Brain microvascular endothelial cell (primary cell): ENCODE data around the gene HPN.

Experiments
- DNase-seq: peaks from one replicate; pipeline ENCODE4 v3.0.0-alpha.2; 2020
- H3K27ac ChIP-seq: fragments of 250-450 bp; sonication (Bioruptor Pico); 2 replicates; pipeline ENCODE4 v1.5.1; 2020; ENCODE audit warnings: mild to moderate bottlenecking, moderate library complexity
- H3K27me3 ChIP-seq: fragments of 250-450 bp; sonication (Bioruptor Pico); replicated peaks from 2 replicates; pipeline ENCODE4 v1.5.1; 2020; ENCODE audit warnings: mild to moderate bottlenecking
- H3K36me3 ChIP-seq: fragments of 250-450 bp; sonication (Bioruptor Pico); replicated peaks from 2 replicates; pipeline ENCODE4 v1.5.1; 2020; ENCODE audit warnings: mild to moderate bottlenecking
- H3K4me3 ChIP-seq: 2 replicates; pipeline ENCODE4 v1.5.1; 2011; ENCODE audit warnings: low read depth, mild to moderate bottlenecking, control low read depth, low read length, moderate library complexity
- CTCF ChIP-seq: IDR thresholded peaks from 2 replicates; pipeline ENCODE4 v1.5.1; 2011; ENCODE audit warnings: low read depth, mild to moderate bottlenecking, moderate library complexity, low read length, control low read depth, inconsistent platforms; ENCODE audit errors: missing control alignments
- in situ Hi-C: cut with HindIII; loops from 2 replicates; pipeline ENCODE4 v1.10.0; 2017; ENCODE audit warnings: low sequenced_read_pairs, low pct_ligation_motif_present

The HPN gene

GRCh38 chr19:35034588-35035382 is 6.7 kb upstream of the HPN start:
- in situ Hi-C loops: no loop called here
- TF ChIP-seq CTCF: no peak

GRCh38 chr19:35037716-35038622 is 3.6 kb upstream of the HPN start:
- in situ Hi-C loops: no loop called here
- Histone ChIP-seq H3K27me3 (no peaks in the 10 kb centered on the region), H3K4me3 (no peak overlapping the region), H3K27ac (no peak overlapping the region), H3K36me3 (no peaks in the 10 kb centered on the region)
- TF ChIP-seq CTCF: no peak
- DNase-seq: no peak

More at GRCh38 chr19:35034588-35035382, 6.7 kb upstream of the HPN start:
- Histone ChIP-seq H3K27me3 (no peaks in the 10 kb centered on the region), H3K4me3 (no peak overlapping the region), H3K36me3 (no peaks in the 10 kb centered on the region), H3K27ac (no peak overlapping the region)
- no peak for DNase-seq

- H3K27ac ChIP-seq: no peak overlapping the region
- TF ChIP-seq CTCF: no peak
- in situ Hi-C loops: no loop called here
- H3K36me3 ChIP-seq: no peaks in the 10 kb centered on the region
- no peak for DNase-seq
- H3K27me3 ChIP-seq: no peaks in the 10 kb centered on the region
- no peak overlapping the region for H3K4me3 ChIP-seq
Measured at GRCh38 chr19:35038623-35039512, 2.7 kb upstream of the HPN start.

- Histone ChIP-seq H3K36me3 (no peaks in the 10 kb centered on the region), H3K4me3 (peak overlapping the region; percentile 24), H3K27ac (no peak overlapping the region), H3K27me3 (no peaks in the 10 kb centered on the region)
- no peak for DNase-seq
- TF ChIP-seq CTCF: no peak
- in situ Hi-C loops: no loop called here
Measured at GRCh38 chr19:35039881-35040825, 1.4 kb upstream of the HPN start.
